ENCODE data around the gene ITPK1. TPM values are rescaled to one million over a fixed set of nuclear protein-coding genes. Genes with fewer than 3 reads are reported as not detected.

The ITPK1 gene
- total RNA-seq, 1 experiment from 2014 or later = 133 TPM

DNA sequence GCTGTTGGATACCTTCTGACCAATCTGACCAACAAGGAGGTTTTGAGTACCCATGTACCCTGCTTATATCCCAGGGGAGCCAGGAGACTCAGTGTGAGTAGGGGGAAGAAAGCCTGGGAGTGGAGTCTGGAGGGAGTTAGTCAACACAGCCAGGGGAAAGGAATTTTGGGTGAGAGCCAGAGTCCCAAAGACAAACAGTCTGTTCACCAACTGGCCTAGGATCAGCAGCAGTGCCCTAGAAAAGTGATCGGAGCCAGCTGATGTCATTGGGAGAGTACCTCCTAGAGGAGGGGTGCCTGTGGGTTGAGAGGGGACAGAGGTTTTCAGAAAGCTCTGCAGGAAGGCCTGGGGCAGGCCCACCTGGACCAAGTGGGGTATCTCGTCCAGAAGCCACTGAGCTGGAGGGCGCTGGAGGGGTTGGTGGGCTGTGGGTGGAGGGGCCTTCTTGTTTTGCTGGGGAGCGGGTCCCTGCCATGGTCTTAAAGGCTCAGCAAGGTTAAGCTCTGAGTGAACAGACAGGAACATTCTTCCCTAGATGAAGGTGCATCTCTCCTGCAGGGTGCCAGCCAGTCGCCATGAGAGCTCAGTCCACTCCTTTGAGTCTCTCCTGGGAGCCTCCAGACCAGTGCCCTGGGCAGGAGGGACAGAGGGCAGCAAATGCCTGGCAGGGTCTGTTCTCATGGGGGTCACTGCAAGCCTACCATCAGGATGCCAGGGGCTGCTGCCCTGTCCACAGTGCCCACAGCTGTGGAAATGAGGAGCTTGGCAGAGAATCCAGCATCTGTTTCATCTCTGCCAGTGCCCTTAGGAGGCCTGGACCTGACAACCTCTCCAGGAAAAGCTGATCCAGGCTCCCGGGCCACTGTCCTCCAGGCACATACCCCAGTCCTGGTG lies 129.2 kb downstream of the ITPK1 start:
- ChIA-PET POLR2A (interaction anchor here (0.8 kb wide), 1 partner anchor 57 kb away, joined by 3 read pairs; no protein-coding TSS in a partner anchor), CTCF (interaction anchor here (0.6 to 1.2 kb wide), 4 partner anchors 14 to 1047 kb away, joined by 3 to 7 read pairs (median 3); no protein-coding TSS in a partner anchor)
- intact Hi-C loops (cut with micrococcal nuclease) = no loop called here
- no peak overlapping the region for H3K4me3 Mint-ChIP-seq (ENCODE audit: unreplicated experiment)
- no peaks in the 10 kb centered on the region for H3K9me3 Mint-ChIP-seq (ENCODE audit: unreplicated experiment)
- TF ChIP-seq, protein P1, sequence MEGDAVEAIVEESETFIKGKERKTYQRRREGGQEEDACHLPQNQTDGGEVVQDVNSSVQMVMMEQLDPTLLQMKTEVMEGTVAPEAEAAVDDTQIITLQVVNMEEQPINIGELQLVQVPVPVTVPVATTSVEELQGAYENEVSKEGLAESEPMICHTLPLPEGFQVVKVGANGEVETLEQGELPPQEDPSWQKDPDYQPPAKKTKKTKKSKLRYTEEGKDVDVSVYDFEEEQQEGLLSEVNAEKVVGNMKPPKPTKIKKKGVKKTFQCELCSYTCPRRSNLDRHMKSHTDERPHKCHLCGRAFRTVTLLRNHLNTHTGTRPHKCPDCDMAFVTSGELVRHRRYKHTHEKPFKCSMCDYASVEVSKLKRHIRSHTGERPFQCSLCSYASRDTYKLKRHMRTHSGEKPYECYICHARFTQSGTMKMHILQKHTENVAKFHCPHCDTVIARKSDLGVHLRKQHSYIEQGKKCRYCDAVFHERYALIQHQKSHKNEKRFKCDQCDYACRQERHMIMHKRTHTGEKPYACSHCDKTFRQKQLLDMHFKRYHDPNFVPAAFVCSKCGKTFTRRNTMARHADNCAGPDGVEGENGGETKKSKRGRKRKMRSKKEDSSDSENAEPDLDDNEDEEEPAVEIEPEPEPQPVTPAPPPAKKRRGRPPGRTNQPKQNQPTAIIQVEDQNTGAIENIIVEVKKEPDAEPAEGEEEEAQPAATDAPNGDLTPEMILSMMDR (IDR thresholded peaks at IDR 0.05; ENCODE audit: unreplicated experiment) = no peak
- H3K27ac Mint-ChIP-seq (ENCODE audit: low read depth, unreplicated experiment) = peak overlapping the region; percentile 75
- H3K4me1 Mint-ChIP-seq (ENCODE audit: insufficient read depth, unreplicated experiment) = peaks cover 18% of the 10 kb centered on the region
- H3K36me3 Mint-ChIP-seq (ENCODE audit: insufficient read depth, unreplicated experiment) = peaks cover 24% of the 10 kb centered on the region
- H3K27me3 Mint-ChIP-seq (ENCODE audit: insufficient read depth, unreplicated experiment) = no peaks in the 10 kb centered on the region
- no TSS peak for BruUV-seq (replicated peaks)
- DNase-seq (ENCODE audit: unreplicated experiment) = peak; percentile 64

DNA sequence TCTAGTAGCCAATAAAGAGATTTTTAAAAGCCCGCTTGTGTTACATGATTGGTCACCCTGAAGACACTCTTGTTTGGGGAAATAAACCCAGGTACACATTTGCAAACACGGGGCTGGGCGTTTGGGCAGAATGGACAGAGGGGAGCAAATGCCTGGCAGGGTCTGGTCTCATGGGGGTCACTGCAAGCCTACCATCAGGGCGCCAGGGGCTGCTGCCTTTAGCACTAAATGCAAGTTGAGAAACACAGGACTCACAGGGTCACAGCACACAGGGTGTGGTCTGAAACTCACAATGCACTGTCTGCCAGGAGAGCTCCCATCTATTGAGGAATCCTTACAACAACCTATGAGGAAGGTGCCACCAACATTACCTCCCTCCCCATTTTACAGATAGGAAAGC lies 130.2 kb downstream of the ITPK1 start:
- Mint-ChIP-seq H3K27me3 (ENCODE audit: insufficient read depth, unreplicated experiment) (no peaks in the 10 kb centered on the region), H3K27ac (ENCODE audit: low read depth, unreplicated experiment) (no peak overlapping the region), H3K4me1 (ENCODE audit: insufficient read depth, unreplicated experiment) (peaks cover 18% of the 10 kb centered on the region), H3K36me3 (ENCODE audit: insufficient read depth, unreplicated experiment) (peaks cover 31% of the 10 kb centered on the region), H3K4me3 (ENCODE audit: unreplicated experiment) (no peak overlapping the region), H3K9me3 (ENCODE audit: unreplicated experiment) (no peaks in the 10 kb centered on the region)
- DNase-seq (ENCODE audit: unreplicated experiment) = no peak
- intact Hi-C loops (cut with micrococcal nuclease) = no loop called here
- ChIA-PET POLR2A (no interaction called here), CTCF (interaction anchor here (0.6 to 0.7 kb wide), 2 partner anchors 22 to 24 kb away, joined by 3 read pairs; no protein-coding TSS in a partner anchor)
- no TSS peak for BruUV-seq (replicated peaks)
- TF ChIP-seq, protein P1 (IDR thresholded peaks at IDR 0.05; ENCODE audit: unreplicated experiment) = no peak

DNA sequence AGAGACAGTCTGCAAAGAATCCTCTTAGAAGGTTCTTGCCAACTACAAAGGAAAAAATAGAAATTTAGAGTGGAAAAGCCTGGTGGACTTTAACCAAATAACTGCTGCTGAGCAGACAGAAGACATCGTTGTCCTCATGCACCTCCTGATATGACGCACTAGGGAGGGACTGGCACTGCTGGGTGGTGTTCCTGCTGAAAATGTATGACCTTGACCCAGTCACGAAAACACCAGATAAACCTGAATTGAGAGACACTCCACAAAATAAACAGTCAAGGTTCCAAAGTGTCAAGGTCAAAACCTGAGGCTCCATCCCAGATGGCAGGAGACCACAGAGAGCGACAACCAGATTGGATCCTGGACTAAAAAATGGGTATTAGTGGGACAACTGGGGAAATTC lies 130.8 kb downstream of the ITPK1 start:
- Mint-ChIP-seq H3K4me1 (ENCODE audit: insufficient read depth, unreplicated experiment) (peaks cover 18% of the 10 kb centered on the region), H3K27me3 (ENCODE audit: insufficient read depth, unreplicated experiment) (no peaks in the 10 kb centered on the region), H3K4me3 (ENCODE audit: unreplicated experiment) (no peak overlapping the region), H3K27ac (ENCODE audit: low read depth, unreplicated experiment) (no peak overlapping the region), H3K9me3 (ENCODE audit: unreplicated experiment) (no peaks in the 10 kb centered on the region), H3K36me3 (ENCODE audit: insufficient read depth, unreplicated experiment) (peaks cover 32% of the 10 kb centered on the region)
- intact Hi-C loops (cut with micrococcal nuclease) = no loop called here
- POLR2A ChIA-PET = no interaction called here
- TF ChIP-seq, protein P1 (IDR thresholded peaks at IDR 0.05; ENCODE audit: unreplicated experiment) = no peak
- DNase-seq (ENCODE audit: unreplicated experiment) = no peak
- CTCF ChIA-PET = no interaction called here
- BruUV-seq (replicated peaks) = no TSS peak

DNA sequence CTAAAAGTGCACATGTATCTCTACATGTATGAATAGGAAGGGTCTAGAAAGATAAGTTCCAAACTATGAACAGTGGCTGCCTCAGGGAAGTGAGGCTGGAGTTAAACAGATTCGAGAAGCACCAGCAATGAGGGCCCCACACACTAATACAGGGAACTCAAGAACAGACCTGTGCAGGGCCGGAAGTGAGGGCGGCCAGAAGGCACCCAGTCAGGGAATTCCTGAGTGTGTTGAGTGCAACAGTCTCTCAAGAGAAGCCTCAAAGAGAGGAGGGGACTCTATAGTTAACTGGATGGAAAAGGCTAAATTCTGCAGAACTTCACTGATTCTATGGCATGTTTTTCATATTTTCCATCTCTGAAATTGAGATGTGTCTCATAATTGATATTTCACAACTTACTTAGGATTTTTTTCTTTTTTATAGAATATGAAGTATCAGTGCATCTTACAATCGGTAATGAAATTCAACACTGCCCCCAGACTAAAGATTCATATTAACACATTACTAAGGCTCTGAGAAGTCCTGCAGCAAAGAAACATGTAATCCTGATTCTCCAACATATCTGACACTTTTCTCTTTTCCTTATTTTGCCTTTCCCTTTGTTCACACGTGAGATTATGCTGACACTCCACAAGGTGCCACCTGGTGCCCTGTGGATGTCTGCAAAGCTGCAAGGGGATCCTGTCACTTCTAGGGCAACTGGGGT lies 131.5 kb downstream of the ITPK1 start:
- no TSS peak for BruUV-seq (replicated peaks)
- DNase-seq (ENCODE audit: unreplicated experiment) = no peak
- Mint-ChIP-seq H3K4me3 (ENCODE audit: unreplicated experiment) (no peak overlapping the region), H3K4me1 (ENCODE audit: insufficient read depth, unreplicated experiment) (peaks cover 18% of the 10 kb centered on the region), H3K27me3 (ENCODE audit: insufficient read depth, unreplicated experiment) (no peaks in the 10 kb centered on the region), H3K9me3 (ENCODE audit: unreplicated experiment) (peaks cover 6% of the 10 kb centered on the region), H3K27ac (ENCODE audit: low read depth, unreplicated experiment) (no peak overlapping the region), H3K36me3 (ENCODE audit: insufficient read depth, unreplicated experiment) (peaks cover 39% of the 10 kb centered on the region)
- intact Hi-C loops (cut with micrococcal nuclease) = no loop called here
- POLR2A ChIA-PET = no interaction called here
- TF ChIP-seq, protein P1 (IDR thresholded peaks at IDR 0.05; ENCODE audit: unreplicated experiment) = no peak
- CTCF ChIA-PET = no interaction called here

All from MCF 10A (cell line).